OCI-LY1 (cell line): ENCODE results near the gene A1BG.
"Not testable (repeated sequence)": the region's sequence is repeated elsewhere in the genome, so short reads cannot be mapped to it uniquely, and the experiment has no call there.

Experiments
- H2AFZ ChIP-seq: fragments of 200-600 bp; sonication (generic), shearing (Covaris generic); 2 replicates; pipeline ENCODE4 v1.6.0; 2014; ENCODE audit warnings: antibody characterized with exemption, mild to moderate bottlenecking, low read length
- H3F3A ChIP-seq: fragments of 200-600 bp; sonication (generic), shearing (Covaris generic); 2 replicates; pipeline ENCODE4 v1.6.0; 2014; ENCODE audit warnings: mild to moderate bottlenecking, antibody characterized with exemption, low read length, moderate library complexity; ENCODE audit not compliant: insufficient read depth
- H3K27ac ChIP-seq: fragments of 200-600 bp; sonication (generic); 2 replicates; pipeline ENCODE4 v1.5.1; 2014; ENCODE audit warnings: low read length, mixed run types, mild to moderate bottlenecking, low read depth; ENCODE audit not compliant: poor library complexity, severe bottlenecking
- H3K27me3 ChIP-seq: fragments of 200-600 bp; sonication (generic); 2 replicates; pipeline ENCODE4 v1.6.0; 2014; ENCODE audit warnings: antibody characterized with exemption, mild to moderate bottlenecking, low read length, moderate library complexity; ENCODE audit not compliant: insufficient read depth
- H3K36me3 ChIP-seq: fragments of 200-600 bp; sonication (generic); 2 replicates; pipeline ENCODE4 v1.6.1; 2014; ENCODE audit warnings: mild to moderate bottlenecking, antibody characterized with exemption, low read length, moderate library complexity, mixed read lengths; ENCODE audit not compliant: insufficient read depth
- H3K4me1 ChIP-seq: fragments of 200-600 bp; sonication (generic); 2 replicates; pipeline ENCODE4 v1.5.1; 2014; ENCODE audit warnings: mild to moderate bottlenecking, low read length, moderate library complexity; ENCODE audit not compliant: insufficient read depth, severe bottlenecking
- H3K4me2 ChIP-seq: fragments of 200-600 bp; sonication (generic), shearing (Covaris generic); 2 replicates; pipeline ENCODE4 v1.6.1; 2014; ENCODE audit warnings: low read length
- H3K4me3 ChIP-seq: fragments of 200-600 bp; sonication (generic); 2 replicates; pipeline ENCODE4 v1.5.1; 2014; ENCODE audit warnings: low read length, low read depth, mild to moderate bottlenecking, mixed read lengths; ENCODE audit not compliant: poor library complexity, severe bottlenecking
- H3K79me2 ChIP-seq: fragments of 200-600 bp; shearing (Covaris generic); 2 replicates; pipeline ENCODE4 v1.6.1; 2016; ENCODE audit warnings: mixed run types, low read length, mixed read lengths; ENCODE audit not compliant: insufficient read depth
- H3K9ac ChIP-seq: fragments of 200-600 bp; sonication (generic), shearing (Covaris generic); 2 replicates; pipeline ENCODE4 v1.6.1; 2014; ENCODE audit warnings: mild to moderate bottlenecking, low read length, mixed read lengths
- H3K9me2 ChIP-seq: fragments of 200-600 bp; sonication (generic), shearing (Covaris generic); 2 replicates; pipeline ENCODE4 v1.6.1; 2014; ENCODE audit warnings: low read depth, mild to moderate bottlenecking, low read length, mixed read lengths
- H3K9me3 ChIP-seq: fragments of 200-600 bp; shearing (Covaris generic); 2 replicates; pipeline ENCODE4 v1.6.1; 2014; ENCODE audit warnings: low read length, mixed read lengths
- H4K20me1 ChIP-seq: fragments of 200-600 bp; sonication (generic), shearing (Covaris generic); 2 replicates; pipeline ENCODE4 v1.6.0; 2016; ENCODE audit warnings: mild to moderate bottlenecking, low read length; ENCODE audit not compliant: insufficient read depth
- CTCF ChIP-seq: fragments of 200-600 bp; sonication (generic), shearing (Covaris generic); IDR thresholded peaks from 2 replicates; pipeline ENCODE4 v1.5.1; 2017; ENCODE audit warnings: mild to moderate bottlenecking, antibody characterized with exemption, low read length, moderate library complexity, mixed read lengths
- EZH2 ChIP-seq: fragments of 200-600 bp; sonication (generic), shearing (Covaris generic); IDR thresholded peaks from 2 replicates; pipeline ENCODE4 v1.8.0; 2017; ENCODE audit warnings: borderline replicate concordance, mixed run types, mild to moderate bottlenecking, antibody characterized with exemption, low read length, moderate library complexity, mixed read lengths

A1BG gene

GRCh38 chr19:58379246-58379645, 26.0 kb upstream of the A1BG start:
- Histone ChIP-seq H3K36me3 (no peaks in the 10 kb centered on the region), H3K79me2 (no peaks in the 10 kb centered on the region), H3K9ac (peak overlapping the region; percentile 13; the same call in 1 of the 2 replicates), H3K4me1 (peaks cover 32% of the 10 kb centered on the region), H3K4me3 (peak overlapping the region; percentile 74), H3F3A (no peaks in the 10 kb centered on the region), H3K27ac (no peak overlapping the region), H3K9me2 (no peaks in the 10 kb centered on the region), H3K9me3 (no peaks in the 10 kb centered on the region), H3K4me2 (peak overlapping the region; percentile 91), H3K27me3 (no peaks in the 10 kb centered on the region), H4K20me1 (no peaks in the 10 kb centered on the region), H2AFZ (no peak overlapping the region)
- TF ChIP-seq CTCF: no peak
- TF ChIP-seq EZH2: no peak

GRCh38 chr19:58376724-58377123, 23.4 kb upstream of the A1BG start:
- H3F3A ChIP-seq, H3K4me2 ChIP-seq, H3K27me3 ChIP-seq, H2AFZ ChIP-seq, H3K9me2 ChIP-seq, H3K9ac ChIP-seq, H3K27ac ChIP-seq, H3K36me3 ChIP-seq, H3K79me2 ChIP-seq, H4K20me1 ChIP-seq, H3K4me3 ChIP-seq, H3K9me3 ChIP-seq: not testable (repeated sequence)
- peaks cover 19% of the 10 kb centered on the region for H3K4me1 ChIP-seq

- Histone ChIP-seq H3K9ac (no peak overlapping the region), H3K4me2 (no peak overlapping the region), H4K20me1 (no peaks in the 10 kb centered on the region), H3K27me3 (no peaks in the 10 kb centered on the region), H3K9me3 (no peaks in the 10 kb centered on the region), H3K4me1 (peaks cover 2% of the 10 kb centered on the region), H3K4me3 (no peak overlapping the region), H3K27ac (no peak overlapping the region), H3K79me2 (no peaks in the 10 kb centered on the region), H3K9me2 (no peaks in the 10 kb centered on the region), H3K36me3 (no peaks in the 10 kb centered on the region), H2AFZ (no peak overlapping the region), H3F3A (no peaks in the 10 kb centered on the region)
- no peak for TF ChIP-seq EZH2
- TF ChIP-seq CTCF: no peak
Observed at GRCh38 chr19:58374200-58374599, 20.9 kb upstream of the A1BG start.

GRCh38 chr19:58372311-58373133, 19.2 kb upstream of the A1BG start:
- Histone ChIP-seq H3K4me3 (no peak overlapping the region), H3K79me2 (no peaks in the 10 kb centered on the region), H3K27me3 (no peaks in the 10 kb centered on the region), H3K9me3 (no peaks in the 10 kb centered on the region), H3K9ac (no peak overlapping the region), H3K9me2 (no peaks in the 10 kb centered on the region), H3K4me2 (no peak overlapping the region), H3K27ac (no peak overlapping the region), H3K4me1 (no peaks in the 10 kb centered on the region), H3F3A (no peaks in the 10 kb centered on the region), H4K20me1 (no peaks in the 10 kb centered on the region), H2AFZ (no peak overlapping the region), H3K36me3 (no peaks in the 10 kb centered on the region)
- TF ChIP-seq EZH2 (no peak), CTCF (peak; percentile 39; the same call in 1 of the 2 replicates)
